Renal pelvis (tissue), 3 donors: Measurements from ENCODE around the gene TP53I3. TPM values are rescaled to one million over a fixed set of nuclear protein-coding genes. Genes with fewer than 3 reads are reported as not detected.

Experiments
- polyA plus RNA-seq, 3 donors: library from polyadenylated mRNA; unstranded; fragments of 120-200 nt; gene quantifications; one replicate each; pipeline ENCODE4 v1.2.1, GENCODE V29; 2013; ENCODE audit not compliant: insufficient read length in 3 of 3

The TP53I3 gene
- polyA plus RNA-seq, 3 donors = 45.1 to 56.5 (median 53.5) TPM

Other genes starting within 250 kb of the TP53I3 start
- 10 to 100 TPM; 16.3 to 20.7 (median 20.3) TPM for gene ATAD2B, start 157.7 kb downstream of the TP53I3 start, polyA plus RNA-seq
- gene UBXN2A, start 144.4 kb downstream of the TP53I3 start, polyA plus RNA-seq = 10 to 100 TPM; 14.9 to 18.6 (median 17.3) TPM
- 1 to 10 TPM; 3.4 to 4.5 (median 3.7) TPM for gene MFSD2B, start 74.7 kb downstream of the TP53I3 start, polyA plus RNA-seq
- gene WDCP, start 37.4 kb downstream of the TP53I3 start, polyA plus RNA-seq = 10 to 100 TPM; 14.4 to 15.0 (median 14.7) TPM
- gene FKBP1B, start 35.1 kb downstream of the TP53I3 start, polyA plus RNA-seq = 10 to 100 TPM in 1 of 3 donors, 1 to 10 TPM in 2; 8.5 to 10.4 (median 9.1) TPM
- gene SF3B6, start 8.5 kb downstream of the TP53I3 start, polyA plus RNA-seq = 100 to 1,000 TPM; 125 to 147 (median 130) TPM
- 1 to 10 TPM; 2.0 to 3.5 (median 2.5) TPM for gene PFN4, start 38.5 kb upstream of the TP53I3 start, polyA plus RNA-seq
- gene FAM228B, start 38.6 kb upstream of the TP53I3 start, polyA plus RNA-seq = 10 to 100 TPM; 20.7 to 34.0 (median 28.6) TPM
- gene FAM228A, start 90.2 kb upstream of the TP53I3 start, polyA plus RNA-seq = 1 to 10 TPM in 1 of 3 donors, under 1 TPM in 2; 0.84 to 1.3 (median 0.92) TPM